Liver (tissue), 9 donors: Measurements from ENCODE around the gene TMPRSS3. TPM values are rescaled to one million over a fixed set of nuclear protein-coding genes. Genes with fewer than 3 reads are reported as not detected.

Source experiments
- DNase-seq: peaks from one replicate; pipeline ENCODE4 v3.0.0-alpha.2; 2017; ENCODE audit warnings: low spot score
- H3K27ac ChIP-seq, 2 donors: one replicate each; pipeline ENCODE4 v1.7.0; 2013; ENCODE audit warnings: inconsistent platforms in 2 of 2, low read length in 2 of 2, control low read depth in 1 of 2, low read depth in 1 of 2, mild to moderate bottlenecking in 1 of 2
- H3K27me3 ChIP-seq, 4 donors: one replicate each; pipeline versions ENCODE4 v1.6.1 to v1.7.0; 2013; ENCODE audit warnings: low read length in 3 of 4, inconsistent platforms in 1 of 4, mild to moderate bottlenecking in 1 of 4, moderate library complexity in 1 of 4; ENCODE audit not compliant: control insufficient read depth in 4 of 4, insufficient read depth in 4 of 4
- H3K36me3 ChIP-seq, 4 donors: one replicate each; pipeline versions ENCODE4 v1.6.1 to v1.7.0; 2013; ENCODE audit warnings: low read length in 3 of 4, mild to moderate bottlenecking in 3 of 4, low read depth in 1 of 4, moderate library complexity in 1 of 4; ENCODE audit not compliant: control insufficient read depth in 4 of 4, insufficient read depth in 3 of 4
- H3K4me1 ChIP-seq, 4 donors: one replicate each; pipeline versions ENCODE4 v1.6.1 to v1.7.0; 2013; ENCODE audit warnings: low read length in 3 of 4, mild to moderate bottlenecking in 3 of 4, moderate library complexity in 1 of 4; ENCODE audit not compliant: control insufficient read depth in 4 of 4, insufficient read depth in 4 of 4
- H3K4me3 ChIP-seq, 3 donors: one replicate each; pipeline versions ENCODE4 v1.6.1 to v1.7.0; 2013; ENCODE audit warnings: low read length in 3 of 3, control low read depth in 1 of 3, low read depth in 1 of 3, mild to moderate bottlenecking in 1 of 3
- H3K9ac ChIP-seq, 2 donors: one replicate each; pipeline ENCODE4 v1.7.0; 2013; ENCODE audit warnings: low read length in 2 of 2, mild to moderate bottlenecking in 2 of 2, moderate library complexity in 2 of 2, control low read depth in 1 of 2, low read depth in 1 of 2
- H3K9me3 ChIP-seq, 4 donors: one replicate each; pipeline versions ENCODE4 v1.6.1 to v1.7.0; 2013; ENCODE audit warnings: low read length in 3 of 4; ENCODE audit not compliant: control insufficient read depth in 4 of 4
- EGR1 ChIP-seq, 2 donors: IDR thresholded peaks; 2 replicates each; pipeline ENCODE4 v1.6.1; 2016 to 2018; ENCODE audit warnings: antibody characterized with exemption in 2 of 2, low read depth in 2 of 2
- FOXA1 ChIP-seq: IDR thresholded peaks from 2 replicates; pipeline ENCODE4 v1.6.1; 2016; ENCODE audit warnings: antibody characterized with exemption
- GABPA ChIP-seq, 2 donors: IDR thresholded peaks in 1 of 2; conservative IDR thresholded peaks in 1 of 2; 2 replicates each; pipeline ENCODE4 v1.6.1; 2016; ENCODE audit warnings: antibody characterized with exemption in 2 of 2, mild to moderate bottlenecking in 1 of 2, moderate library complexity in 1 of 2
- HNF4A ChIP-seq, 2 donors: conservative IDR thresholded peaks; 2 replicates each; pipeline ENCODE4 v1.6.1; 2016; ENCODE audit warnings: antibody characterized with exemption in 2 of 2, mild to moderate bottlenecking in 2 of 2
- HNF4G ChIP-seq: IDR thresholded peaks from 2 replicates; pipeline ENCODE4 v1.6.1; 2016; ENCODE audit warnings: antibody characterized with exemption
- JUND ChIP-seq, 2 donors: IDR thresholded peaks; 2 replicates each; pipeline ENCODE4 v1.6.1; 2016; ENCODE audit warnings: antibody characterized with exemption in 2 of 2
- NR2F2 ChIP-seq: IDR thresholded peaks from 2 replicates; pipeline ENCODE4 v1.6.1; 2016; ENCODE audit warnings: antibody characterized with exemption
- RAD21 ChIP-seq, 2 donors: IDR thresholded peaks; 2 replicates each; pipeline ENCODE4 v1.6.1; 2016; ENCODE audit warnings: antibody characterized with exemption in 2 of 2, mild to moderate bottlenecking in 2 of 2
- RXRA ChIP-seq, 2 donors: IDR thresholded peaks; 2 replicates each; pipeline ENCODE4 v1.6.1; 2017 to 2018; ENCODE audit warnings: antibody characterized with exemption in 2 of 2, mild to moderate bottlenecking in 1 of 2
- SP1 ChIP-seq: IDR thresholded peaks from 2 replicates; pipeline ENCODE4 v1.6.1; 2018; ENCODE audit warnings: antibody characterized with exemption, mild to moderate bottlenecking
- TAF1 ChIP-seq: conservative IDR thresholded peaks from 2 replicates; pipeline ENCODE4 v1.6.1; 2016; ENCODE audit warnings: antibody characterized with exemption, mild to moderate bottlenecking
- YY1 ChIP-seq: IDR thresholded peaks from 2 replicates; pipeline ENCODE4 v1.6.1; 2016; ENCODE audit warnings: antibody characterized with exemption, mild to moderate bottlenecking
- WGBS: extraction: QIAGEN DNeasy Blood & Tissue Kit; methylation state at CpG from one replicate; pipeline ENCODE4 v1.1.7; 2013; 5-methylcytosine and 5-hydroxymethylcytosine counted together
- polyA plus RNA-seq, 2 donors: library from polyadenylated mRNA; stranded (reverse) in 1 of 2; unstranded in 1 of 2; fragments of 200-250 nt in 1 of 2; fragments of >200 nt in 1 of 2; fragmentation: Nextera tagmentation in 1 of 2; extraction: Ambion mirVana in 1 of 2; gene quantifications; one replicate each; pipeline versions ENCODE4 v1.2.1 to v1.2.3, GENCODE V29; 2013 to 2015
- total RNA-seq, 2 donors: library from RNA; depleted of rRNA; stranded (reverse); fragments of >200 nt; gene quantifications; one replicate each; pipeline ENCODE4 v1.2.3, GENCODE V29; 2014
- TF ChIP-seq, protein P1 (sequence below): IDR thresholded peaks from 2 replicates; pipeline ENCODE4 v1.6.1; 2016; ENCODE audit warnings: antibody characterized with exemption
- TF ChIP-seq, protein P2 (sequence below): IDR thresholded peaks from 2 replicates; pipeline ENCODE4 v1.6.1; 2016; ENCODE audit warnings: antibody characterized with exemption
- TF ChIP-seq, protein P3 (sequence below): fragments of 150-350 bp; IDR thresholded peaks from 2 replicates; pipeline ENCODE4 v1.5.1; 2017; ENCODE audit warnings: improper control_type of control experiment, low read depth, low read length; ENCODE audit not compliant: missing input control
- TF ChIP-seq, protein P4 (sequence below): IDR thresholded peaks from 2 replicates; pipeline ENCODE4 v1.6.1; 2016; ENCODE audit warnings: antibody characterized with exemption
- donor health status: healthy.
- donor health status: healthy.
- donor health status: healthy.
- donor health status: healthy.
- donor health status: healthy.

Gene TMPRSS3
- total and polyA plus RNA-seq, 4 donors = 0.25 to 0.50 TPM; not detected in 2

DNA sequence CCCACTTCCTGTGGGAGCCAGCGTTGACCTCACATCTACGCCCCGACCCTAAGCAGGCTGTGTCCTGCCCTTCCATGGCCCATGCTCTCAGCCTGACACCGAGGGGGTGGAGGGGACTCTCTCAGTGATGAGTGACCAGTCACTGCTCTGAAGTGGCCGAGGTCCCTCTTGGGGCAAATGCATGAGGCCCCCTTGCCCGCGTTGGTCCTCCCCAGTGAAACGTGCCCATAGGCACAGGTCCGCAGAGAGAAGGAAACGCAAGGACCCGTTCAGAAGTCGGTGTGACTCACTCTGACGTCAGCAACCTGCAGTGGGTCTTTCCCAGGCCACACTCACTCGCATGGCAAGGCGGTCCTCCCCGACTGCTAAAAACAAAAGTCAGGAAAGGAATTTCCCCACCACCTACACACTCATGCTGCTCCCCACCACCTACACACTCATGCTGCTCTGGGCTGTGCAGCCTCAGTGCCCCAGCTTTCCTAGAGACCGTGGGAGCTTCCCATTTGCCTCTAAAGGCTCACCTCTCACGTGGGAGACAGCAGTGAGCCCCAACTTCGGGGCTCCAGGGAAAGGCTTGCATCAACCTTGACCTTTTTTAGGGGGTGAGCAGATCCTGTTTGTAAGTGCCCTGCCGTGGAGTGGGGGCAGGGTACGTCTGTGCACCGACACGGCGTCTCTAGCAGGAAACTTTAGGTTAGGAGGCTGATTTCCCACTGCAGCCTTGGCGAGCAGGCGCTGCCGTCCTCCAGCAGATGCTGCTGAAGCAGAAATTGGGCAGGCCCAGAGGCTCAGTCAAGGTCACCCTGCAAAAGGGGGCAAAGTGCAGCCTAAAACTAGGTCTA, 19.3 kb upstream of the TMPRSS3 start:
- DNase-seq = no peak
- Histone ChIP-seq H3K4me3 (no peak overlapping the region), H3K9ac (no peak overlapping the region), H3K4me1 (no peaks in the 10 kb centered on the region), H3K9me3 (no peaks in the 10 kb centered on the region), H3K36me3 (no peaks in the 10 kb centered on the region), H3K27ac (no peak overlapping the region), H3K27me3 (peaks cover 0 to 3% (median 1%) of the 10 kb centered on the region in 4 donors)
- TF ChIP-seq TAF1 (no peak), RAD21 (IDR thresholded peaks at IDR 0.05) (no peak), HNF4G (no peak), HNF4A (conservative IDR thresholded peaks at IDR 0.05) (peak in 1 of 2 donors; percentile 7), SP1 (no peak), YY1 (no peak)
- TF ChIP-seq, protein P1, sequence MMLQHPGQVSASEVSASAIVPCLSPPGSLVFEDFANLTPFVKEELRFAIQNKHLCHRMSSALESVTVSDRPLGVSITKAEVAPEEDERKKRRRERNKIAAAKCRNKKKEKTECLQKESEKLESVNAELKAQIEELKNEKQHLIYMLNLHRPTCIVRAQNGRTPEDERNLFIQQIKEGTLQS = no peak
- TF ChIP-seq, protein P2, sequence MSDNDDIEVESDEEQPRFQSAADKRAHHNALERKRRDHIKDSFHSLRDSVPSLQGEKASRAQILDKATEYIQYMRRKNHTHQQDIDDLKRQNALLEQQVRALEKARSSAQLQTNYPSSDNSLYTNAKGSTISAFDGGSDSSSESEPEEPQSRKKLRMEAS = no peak
- 63% methylated on average over 27 of the region's 27 CpGs for WGBS

DNA sequence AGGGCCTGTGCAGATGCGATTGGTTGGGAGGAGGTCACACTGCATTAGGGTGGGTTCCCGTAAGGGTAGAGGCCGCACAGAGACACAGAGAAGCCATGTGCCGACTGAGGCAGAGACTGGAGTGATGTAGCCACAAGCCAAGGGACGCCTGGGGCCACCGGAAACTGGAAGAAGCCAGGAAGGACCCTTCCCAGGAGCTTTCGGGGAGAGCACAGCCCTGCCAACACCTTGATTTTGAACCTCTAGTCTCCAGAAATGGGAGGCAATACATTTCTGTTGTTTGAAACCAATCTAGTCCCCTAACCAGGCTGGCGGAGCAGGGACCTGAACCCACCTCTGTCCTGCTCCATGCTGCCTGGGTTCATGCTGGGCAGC, 18.7 kb upstream of the TMPRSS3 start:
- H3K4me3 ChIP-seq = no peak overlapping the region
- H3K9ac ChIP-seq = no peak overlapping the region
- no peak overlapping the region for H3K27ac ChIP-seq
- no peaks in the 10 kb centered on the region for H3K9me3 ChIP-seq
- H3K36me3 ChIP-seq = no peaks in the 10 kb centered on the region
- no peak for TF ChIP-seq RAD21 (IDR thresholded peaks at IDR 0.05)
- TF ChIP-seq, protein P3, sequence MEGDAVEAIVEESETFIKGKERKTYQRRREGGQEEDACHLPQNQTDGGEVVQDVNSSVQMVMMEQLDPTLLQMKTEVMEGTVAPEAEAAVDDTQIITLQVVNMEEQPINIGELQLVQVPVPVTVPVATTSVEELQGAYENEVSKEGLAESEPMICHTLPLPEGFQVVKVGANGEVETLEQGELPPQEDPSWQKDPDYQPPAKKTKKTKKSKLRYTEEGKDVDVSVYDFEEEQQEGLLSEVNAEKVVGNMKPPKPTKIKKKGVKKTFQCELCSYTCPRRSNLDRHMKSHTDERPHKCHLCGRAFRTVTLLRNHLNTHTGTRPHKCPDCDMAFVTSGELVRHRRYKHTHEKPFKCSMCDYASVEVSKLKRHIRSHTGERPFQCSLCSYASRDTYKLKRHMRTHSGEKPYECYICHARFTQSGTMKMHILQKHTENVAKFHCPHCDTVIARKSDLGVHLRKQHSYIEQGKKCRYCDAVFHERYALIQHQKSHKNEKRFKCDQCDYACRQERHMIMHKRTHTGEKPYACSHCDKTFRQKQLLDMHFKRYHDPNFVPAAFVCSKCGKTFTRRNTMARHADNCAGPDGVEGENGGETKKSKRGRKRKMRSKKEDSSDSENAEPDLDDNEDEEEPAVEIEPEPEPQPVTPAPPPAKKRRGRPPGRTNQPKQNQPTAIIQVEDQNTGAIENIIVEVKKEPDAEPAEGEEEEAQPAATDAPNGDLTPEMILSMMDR = no peak
- TF ChIP-seq HNF4A (conservative IDR thresholded peaks at IDR 0.05) = no peak
- no peak for TF ChIP-seq FOXA1
- TF ChIP-seq, protein P1 = no peak
- TF ChIP-seq GABPA (IDR thresholded peaks at IDR 0.05 in 1 of 2, conservative IDR thresholded peaks at IDR 0.05 in 1 of 2) = no peak
- TF ChIP-seq TAF1 = no peak
- TF ChIP-seq EGR1 (IDR thresholded peaks at IDR 0.05; ENCODE audit: low read depth in 2 of 2) = no peak
- TF ChIP-seq, protein P4, sequence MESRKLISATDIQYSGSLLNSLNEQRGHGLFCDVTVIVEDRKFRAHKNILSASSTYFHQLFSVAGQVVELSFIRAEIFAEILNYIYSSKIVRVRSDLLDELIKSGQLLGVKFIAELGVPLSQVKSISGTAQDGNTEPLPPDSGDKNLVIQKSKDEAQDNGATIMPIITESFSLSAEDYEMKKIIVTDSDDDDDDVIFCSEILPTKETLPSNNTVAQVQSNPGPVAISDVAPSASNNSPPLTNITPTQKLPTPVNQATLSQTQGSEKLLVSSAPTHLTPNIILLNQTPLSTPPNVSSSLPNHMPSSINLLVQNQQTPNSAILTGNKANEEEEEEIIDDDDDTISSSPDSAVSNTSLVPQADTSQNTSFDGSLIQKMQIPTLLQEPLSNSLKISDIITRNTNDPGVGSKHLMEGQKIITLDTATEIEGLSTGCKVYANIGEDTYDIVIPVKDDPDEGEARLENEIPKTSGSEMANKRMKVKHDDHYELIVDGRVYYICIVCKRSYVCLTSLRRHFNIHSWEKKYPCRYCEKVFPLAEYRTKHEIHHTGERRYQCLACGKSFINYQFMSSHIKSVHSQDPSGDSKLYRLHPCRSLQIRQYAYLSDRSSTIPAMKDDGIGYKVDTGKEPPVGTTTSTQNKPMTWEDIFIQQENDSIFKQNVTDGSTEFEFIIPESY = no peak
- no peak for TF ChIP-seq JUND (IDR thresholded peaks at IDR 0.05)
- TF ChIP-seq, protein P2 = no peak
- TF ChIP-seq RXRA (IDR thresholded peaks at IDR 0.05) = no peak
- no peak for TF ChIP-seq SP1
- no peak for TF ChIP-seq NR2F2
- no peaks in the 10 kb centered on the region for H3K4me1 ChIP-seq
- 91% methylated on average over 8 of the region's 8 CpGs for WGBS
- DNase-seq = no peak
- H3K27me3 ChIP-seq = peaks cover 0 to 3% (median 1%) of the 10 kb centered on the region in 4 donors
